SH-SY5Y (cell line): ENCODE measurements around the gene PDGFRB.

ENCODE experiments used
- GATA2 ChIP-seq: IDR thresholded peaks from 2 replicates; pipeline ENCODE4 v1.6.1; 2011; ENCODE audit warnings: mild to moderate bottlenecking, low read depth, low read length
- GATA3 ChIP-seq: IDR thresholded peaks from 2 replicates; pipeline ENCODE4 v1.6.1; 2011; ENCODE audit warnings: low read depth, mild to moderate bottlenecking, low read length, moderate library complexity

DNA sequence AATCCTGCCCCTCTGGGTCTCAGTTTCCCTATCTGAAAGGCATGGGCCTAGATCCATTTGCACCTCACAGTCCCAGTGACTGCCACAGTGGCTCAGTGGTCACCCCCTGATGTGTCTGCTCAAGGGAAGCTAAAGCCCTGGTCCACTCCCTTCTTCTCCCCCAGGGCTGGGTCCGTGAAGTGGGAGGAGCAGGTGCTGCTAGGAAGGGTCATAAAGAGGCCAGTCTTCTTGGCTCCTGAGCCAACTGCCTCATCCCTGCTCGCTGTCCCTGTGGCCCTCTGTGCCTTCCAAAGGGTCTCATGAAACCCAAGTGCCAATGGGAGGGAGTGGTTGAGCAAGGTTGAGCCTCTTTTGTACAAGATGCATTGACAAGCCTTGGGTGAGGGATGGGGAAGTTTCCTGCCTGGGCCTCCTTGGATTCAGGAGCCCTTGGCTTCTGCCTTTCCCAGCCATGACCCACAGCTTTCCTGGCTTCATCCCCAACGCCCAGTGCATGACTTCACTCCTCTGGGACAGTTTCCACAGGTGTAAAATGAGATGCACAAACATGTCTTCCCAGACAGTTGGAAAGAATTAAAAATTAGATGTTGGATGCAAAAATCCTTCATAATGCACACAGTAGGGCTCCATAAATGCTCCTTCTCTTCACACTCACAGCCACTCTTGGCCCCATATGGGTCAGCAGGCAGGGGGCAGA lies 32.6 kb upstream of the PDGFRB start:
- TF ChIP-seq GATA2 (no peak), GATA3 (no peak)
